SK-N-SH (cell line): Measurements from ENCODE around the gene GFPT2.

ENCODE experiments used
- CHD2 ChIP-seq: fragments of 150-350 bp; IDR thresholded peaks from 2 replicates; pipeline ENCODE4 v1.6.1; 2018; ENCODE audit warnings: low read length; ENCODE audit not compliant: partially characterized antibody
- GABPA ChIP-seq: IDR thresholded peaks from 2 replicates; pipeline ENCODE4 v1.4.0; 2012; ENCODE audit warnings: low read depth, mild to moderate bottlenecking
- POLR2AphosphoS5 ChIP-seq: IDR thresholded peaks from 2 replicates; pipeline ENCODE4 v1.6.1; 2012; ENCODE audit warnings: low read depth, low read length
- TAF1 ChIP-seq: IDR thresholded peaks from 2 replicates; pipeline ENCODE4 v1.6.1; 2012; ENCODE audit warnings: low read depth, mild to moderate bottlenecking, low read length, moderate library complexity, borderline replicate concordance
- TCF12 ChIP-seq: IDR thresholded peaks from 2 replicates; pipeline ENCODE4 v1.4.0; 2012
- TEAD4 ChIP-seq: IDR thresholded peaks from 2 replicates; pipeline ENCODE4 v1.4.0; 2012; ENCODE audit warnings: mild to moderate bottlenecking, borderline replicate concordance; ENCODE audit not compliant: insufficient read depth
- TF ChIP-seq, protein P1 (sequence below): fragments of 200-600 bp; sonication (generic); IDR thresholded peaks from 2 replicates; pipeline ENCODE4 v1.6.1; 2017; ENCODE audit warnings: antibody characterized with exemption, mild to moderate bottlenecking, moderate library complexity

DNA sequence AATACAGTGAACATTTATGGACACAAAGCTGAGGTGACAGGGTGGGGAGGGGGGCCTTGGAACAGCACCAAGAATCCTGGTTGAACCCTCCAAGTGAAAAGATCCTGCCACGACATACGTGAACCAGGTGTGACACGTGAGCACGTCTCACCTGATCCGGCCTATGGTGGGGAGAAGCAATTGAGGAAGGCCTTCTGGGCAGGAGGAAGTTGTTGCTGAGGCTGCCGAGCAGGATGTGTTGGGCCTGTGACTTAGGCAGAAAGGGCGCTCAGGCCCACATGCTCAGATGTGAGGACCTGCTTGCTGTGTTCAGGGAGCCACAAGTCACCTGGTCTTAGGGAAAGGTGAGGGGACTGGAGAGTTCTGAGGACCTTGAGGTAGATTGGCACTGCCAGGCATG, 58.7 kb downstream of the GFPT2 start:
- TF ChIP-seq, protein P1, sequence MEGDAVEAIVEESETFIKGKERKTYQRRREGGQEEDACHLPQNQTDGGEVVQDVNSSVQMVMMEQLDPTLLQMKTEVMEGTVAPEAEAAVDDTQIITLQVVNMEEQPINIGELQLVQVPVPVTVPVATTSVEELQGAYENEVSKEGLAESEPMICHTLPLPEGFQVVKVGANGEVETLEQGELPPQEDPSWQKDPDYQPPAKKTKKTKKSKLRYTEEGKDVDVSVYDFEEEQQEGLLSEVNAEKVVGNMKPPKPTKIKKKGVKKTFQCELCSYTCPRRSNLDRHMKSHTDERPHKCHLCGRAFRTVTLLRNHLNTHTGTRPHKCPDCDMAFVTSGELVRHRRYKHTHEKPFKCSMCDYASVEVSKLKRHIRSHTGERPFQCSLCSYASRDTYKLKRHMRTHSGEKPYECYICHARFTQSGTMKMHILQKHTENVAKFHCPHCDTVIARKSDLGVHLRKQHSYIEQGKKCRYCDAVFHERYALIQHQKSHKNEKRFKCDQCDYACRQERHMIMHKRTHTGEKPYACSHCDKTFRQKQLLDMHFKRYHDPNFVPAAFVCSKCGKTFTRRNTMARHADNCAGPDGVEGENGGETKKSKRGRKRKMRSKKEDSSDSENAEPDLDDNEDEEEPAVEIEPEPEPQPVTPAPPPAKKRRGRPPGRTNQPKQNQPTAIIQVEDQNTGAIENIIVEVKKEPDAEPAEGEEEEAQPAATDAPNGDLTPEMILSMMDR: no peak
- no peak for TF ChIP-seq CHD2
- TF ChIP-seq TAF1: no peak
- TF ChIP-seq POLR2AphosphoS5: no peak
- no peak for TF ChIP-seq TEAD4
- no peak for TF ChIP-seq GABPA
- TF ChIP-seq TCF12: no peak
